ENCODE measurements around the gene NTN1. TPM values are rescaled to one million over a fixed set of nuclear protein-coding genes. Genes with fewer than 3 reads are reported as not detected.

NTN1 gene
- total and polyA plus RNA-seq, 2 of the 13 experiments (the other 11 are each of a cell fraction or from before 2014, with no cell fraction given): 0.04 to 0.05 TPM

GRCh38 chr17:9188367-9188766 lies 167.1 kb downstream of the NTN1 start:
- ChIA-PET CTCF (ENCODE audit: low intra/inter-chr PET ratio, low total read pairs) (no interaction called here), POLR2A (no interaction called here)
- Histone ChIP-seq H3K4me1 (ENCODE audit: insufficient read depth, low read length) (no peaks in the 10 kb centered on the region), H3K4me2 (ENCODE audit: low read depth, low read length) (no peak overlapping the region), H3K27me3 (ENCODE audit: control insufficient read depth in 1 of 2, insufficient read depth in 2 of 2, low read length in 2 of 2) (peaks cover 4 to 48% of the 10 kb centered on the region in 2 experiments), H3K27ac (ENCODE audit: extremely low read length, insufficient read depth, low read length) (no peak overlapping the region), H3K79me2 (ENCODE audit: insufficient read depth, low read length) (no peaks in the 10 kb centered on the region), H4K20me1 (ENCODE audit: insufficient read depth, low read length) (no peaks in the 10 kb centered on the region), H3K36me3 (replicated peaks in 1 of 2; ENCODE audit: control insufficient read depth in 1 of 2, insufficient read depth in 2 of 2, low read length in 2 of 2) (no peaks in the 10 kb centered on the region), H3K9me3 (ENCODE audit: low read length) (no peaks in the 10 kb centered on the region), H3K9ac (ENCODE audit: insufficient read depth, low read depth, low read length) (no peak overlapping the region), H3K4me3 (replicated peaks in 1 of 3; ENCODE audit: insufficient read depth in 1 of 3, low read depth in 2 of 3, low read length in 3 of 3) (no peak overlapping the region), H2AFZ (ENCODE audit: low read length) (no peak overlapping the region)
- no peak for DNase-seq (ENCODE audit: low spot score)
- 51% methylated on average over 5 of the region's 5 CpGs for WGBS (ENCODE audit: low lambda C conversion rate)
- no peak for TF ChIP-seq ZMYM3 (CRISPR knock-in tag; IDR thresholded peaks at IDR 0.05)
- TF ChIP-seq, protein P1, sequence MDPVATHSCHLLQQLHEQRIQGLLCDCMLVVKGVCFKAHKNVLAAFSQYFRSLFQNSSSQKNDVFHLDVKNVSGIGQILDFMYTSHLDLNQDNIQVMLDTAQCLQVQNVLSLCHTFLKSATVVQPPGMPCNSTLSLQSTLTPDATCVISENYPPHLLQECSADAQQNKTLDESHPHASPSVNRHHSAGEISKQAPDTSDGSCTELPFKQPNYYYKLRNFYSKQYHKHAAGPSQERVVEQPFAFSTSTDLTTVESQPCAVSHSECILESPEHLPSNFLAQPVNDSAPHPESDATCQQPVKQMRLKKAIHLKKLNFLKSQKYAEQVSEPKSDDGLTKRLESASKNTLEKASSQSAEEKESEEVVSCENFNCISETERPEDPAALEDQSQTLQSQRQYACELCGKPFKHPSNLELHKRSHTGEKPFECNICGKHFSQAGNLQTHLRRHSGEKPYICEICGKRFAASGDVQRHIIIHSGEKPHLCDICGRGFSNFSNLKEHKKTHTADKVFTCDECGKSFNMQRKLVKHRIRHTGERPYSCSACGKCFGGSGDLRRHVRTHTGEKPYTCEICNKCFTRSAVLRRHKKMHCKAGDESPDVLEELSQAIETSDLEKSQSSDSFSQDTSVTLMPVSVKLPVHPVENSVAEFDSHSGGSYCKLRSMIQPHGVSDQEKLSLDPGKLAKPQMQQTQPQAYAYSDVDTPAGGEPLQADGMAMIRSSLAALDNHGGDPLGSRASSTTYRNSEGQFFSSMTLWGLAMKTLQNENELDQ (CRISPR knock-in tag; IDR thresholded peaks at IDR 0.05; ENCODE audit: borderline replicate concordance): no peak
- TF ChIP-seq ZKSCAN8 (CRISPR knock-in tag; IDR thresholded peaks at IDR 0.05; ENCODE audit: borderline replicate concordance): no peak
- no peak for TF ChIP-seq THYN1 (CRISPR knock-in tag; IDR thresholded peaks at IDR 0.05; ENCODE audit: borderline replicate concordance, low read depth)
- no peak for TF ChIP-seq MYC (CRISPR knock-in tag; IDR thresholded peaks at IDR 0.05; ENCODE audit: borderline replicate concordance)
- no peak for TF ChIP-seq TEAD2 (CRISPR knock-in tag; IDR thresholded peaks at IDR 0.05)
- TF ChIP-seq TFAP4 (IDR thresholded peaks at IDR 0.05; ENCODE audit: borderline replicate concordance, low read depth): no peak
- TF ChIP-seq, protein P2, sequence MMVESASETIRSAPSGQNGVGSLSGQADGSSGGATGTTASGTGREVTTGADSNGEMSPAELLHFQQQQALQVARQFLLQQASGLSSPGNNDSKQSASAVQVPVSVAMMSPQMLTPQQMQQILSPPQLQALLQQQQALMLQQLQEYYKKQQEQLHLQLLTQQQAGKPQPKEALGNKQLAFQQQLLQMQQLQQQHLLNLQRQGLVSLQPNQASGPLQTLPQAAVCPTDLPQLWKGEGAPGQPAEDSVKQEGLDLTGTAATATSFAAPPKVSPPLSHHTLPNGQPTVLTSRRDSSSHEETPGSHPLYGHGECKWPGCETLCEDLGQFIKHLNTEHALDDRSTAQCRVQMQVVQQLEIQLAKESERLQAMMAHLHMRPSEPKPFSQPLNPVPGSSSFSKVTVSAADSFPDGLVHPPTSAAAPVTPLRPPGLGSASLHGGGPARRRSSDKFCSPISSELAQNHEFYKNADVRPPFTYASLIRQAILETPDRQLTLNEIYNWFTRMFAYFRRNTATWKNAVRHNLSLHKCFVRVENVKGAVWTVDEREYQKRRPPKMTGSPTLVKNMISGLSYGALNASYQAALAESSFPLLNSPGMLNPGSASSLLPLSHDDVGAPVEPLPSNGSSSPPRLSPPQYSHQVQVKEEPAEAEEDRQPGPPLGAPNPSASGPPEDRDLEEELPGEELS (CRISPR knock-in tag; IDR thresholded peaks at IDR 0.05): no peak
- TF ChIP-seq RARG (CRISPR knock-in tag; IDR thresholded peaks at IDR 0.05; ENCODE audit: low read depth): no peak
- TF ChIP-seq EEA1 (CRISPR knock-in tag; IDR thresholded peaks at IDR 0.05; ENCODE audit: borderline replicate concordance): no peak
- TF ChIP-seq ZNF556 (CRISPR knock-in tag; IDR thresholded peaks at IDR 0.05; ENCODE audit: borderline replicate concordance): no peak
- no peak for TF ChIP-seq MXI1 (IDR thresholded peaks at IDR 0.05; ENCODE audit: borderline replicate concordance, low read depth, low read length)
- TF ChIP-seq ZNF546 (CRISPR knock-in tag; conservative IDR thresholded peaks at IDR 0.05): no peak
- TF ChIP-seq SP1 (IDR thresholded peaks at IDR 0.05): no peak
- no peak for TF ChIP-seq SP1 (CRISPR knock-in tag; IDR thresholded peaks at IDR 0.05)
- FAIRE-seq: no peak
- ATAC-seq: no peak
- BruUV-seq (replicated peaks): no TSS peak
- intact Hi-C loops (cut with micrococcal nuclease; ENCODE audit: unreplicated experiment): no loop called here
- in situ Hi-C loops (cut with HindIII; ENCODE audit: extremely low pct_ligation_motif_present, low pct_unique_long_range_greater_than_20kb): no loop called here

Data from HepG2 (cell line).